ENCODE data around the gene NTRK3. TPM values are rescaled to one million over a fixed set of nuclear protein-coding genes. Genes with fewer than 3 reads are reported as not detected.

NTRK3 gene
- total RNA-seq, 1 experiment from 2014 or later, result 1.3 TPM

DNA sequence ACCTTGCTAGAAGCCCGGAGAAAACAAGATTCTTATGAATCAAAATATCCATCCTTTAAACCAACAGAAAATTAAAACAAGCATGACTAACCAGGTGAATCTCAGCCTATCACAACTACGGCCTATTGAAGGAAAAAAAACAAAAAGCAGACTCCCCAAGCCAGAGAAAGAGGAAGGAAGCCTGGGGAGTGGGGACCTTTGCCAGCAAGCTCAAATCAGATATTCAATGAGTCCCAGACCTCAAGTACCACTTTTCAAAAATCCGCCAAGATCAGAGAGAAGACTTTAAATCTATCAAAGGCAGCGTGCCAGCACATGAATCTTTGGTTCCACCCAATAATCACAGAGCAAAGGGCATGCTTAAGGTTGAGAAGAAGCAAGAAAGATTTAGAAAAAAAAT lies 253.8 kb downstream of the NTRK3 start:
- no peak for DNase-seq (ENCODE audit: low read depth)

DNA sequence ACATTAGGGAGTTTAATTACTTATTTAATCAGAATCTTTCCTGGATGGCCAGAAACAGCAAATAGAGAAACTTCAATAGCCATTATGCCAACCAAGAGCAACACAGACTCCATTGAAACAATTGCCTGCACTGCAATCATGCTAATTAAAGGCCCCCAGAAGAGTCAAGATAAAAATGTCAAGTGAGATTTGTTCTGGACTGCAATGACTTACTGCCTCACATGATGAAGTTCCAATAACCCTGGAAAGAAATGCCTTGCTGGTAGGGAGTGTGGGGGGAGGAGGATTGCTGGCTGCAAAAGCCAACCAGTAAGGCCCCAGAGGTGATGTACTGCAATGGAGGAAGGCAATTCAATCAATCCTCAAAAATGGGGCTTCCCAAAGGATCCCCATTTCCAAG lies 257.9 kb downstream of the NTRK3 start:
- DNase-seq (ENCODE audit: low read depth), result no peak

DNA sequence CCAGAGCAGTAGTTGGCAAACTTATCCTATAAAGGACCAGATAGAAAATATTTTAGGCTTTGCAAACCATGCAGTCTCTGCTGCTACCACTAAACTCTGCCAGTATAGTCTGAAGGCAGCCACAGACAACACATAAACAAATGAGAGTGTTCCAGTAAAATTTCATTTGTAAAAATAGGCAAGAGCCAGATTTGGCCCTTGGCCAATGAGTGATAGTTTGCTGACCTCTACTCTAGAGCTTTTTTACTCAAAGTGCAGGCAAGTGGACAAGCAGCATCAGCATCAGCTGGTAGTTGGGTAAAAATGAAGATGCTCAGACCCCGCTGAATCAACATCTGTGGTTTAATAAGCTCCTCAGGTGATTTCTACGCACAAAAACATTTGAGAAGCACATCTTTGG lies 269.8 kb downstream of the NTRK3 start:
- no peak for DNase-seq (ENCODE audit: low read depth)

DNA sequence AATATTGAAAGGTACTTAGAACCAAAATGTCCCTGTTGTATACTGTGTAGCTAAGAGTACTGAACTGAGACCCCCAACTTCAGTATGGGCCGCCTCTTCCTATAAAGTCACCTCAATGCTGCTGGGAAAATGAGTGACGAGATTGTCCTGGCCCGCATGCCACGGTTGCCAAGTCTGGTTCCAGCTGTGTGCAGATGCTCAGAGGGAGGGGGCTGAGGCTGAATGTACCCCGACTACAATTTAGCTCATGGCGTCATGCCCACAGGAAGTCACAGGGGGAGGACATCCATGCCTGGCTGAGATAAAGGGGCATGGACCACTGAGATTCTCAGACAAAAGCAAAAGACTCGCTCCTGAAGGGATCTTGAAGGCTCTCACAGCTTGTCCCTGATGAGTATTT lies 271.1 kb downstream of the NTRK3 start:
- no peak for DNase-seq (ENCODE audit: low read depth)

DNA sequence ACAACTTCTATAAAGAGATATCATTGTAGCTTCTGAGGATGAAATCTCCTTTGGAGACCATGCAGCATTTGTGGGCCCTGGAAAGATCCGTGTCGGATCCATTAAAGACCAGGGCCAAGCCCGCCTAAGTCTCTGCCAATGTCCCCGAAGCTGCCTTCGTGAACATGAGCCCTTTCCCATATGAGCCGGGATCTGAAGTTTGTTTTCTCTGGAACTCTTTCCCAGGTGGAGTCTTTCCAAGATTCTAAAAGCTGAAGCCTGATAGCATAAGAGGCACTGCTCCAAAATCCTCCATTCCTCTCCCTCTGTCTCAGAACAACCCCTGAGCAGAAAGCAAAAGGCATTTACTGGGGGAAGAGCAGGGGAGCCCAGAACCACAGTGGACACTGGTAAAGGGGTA lies 274.6 kb downstream of the NTRK3 start:
- no peak for DNase-seq (ENCODE audit: low read depth)

DNA sequence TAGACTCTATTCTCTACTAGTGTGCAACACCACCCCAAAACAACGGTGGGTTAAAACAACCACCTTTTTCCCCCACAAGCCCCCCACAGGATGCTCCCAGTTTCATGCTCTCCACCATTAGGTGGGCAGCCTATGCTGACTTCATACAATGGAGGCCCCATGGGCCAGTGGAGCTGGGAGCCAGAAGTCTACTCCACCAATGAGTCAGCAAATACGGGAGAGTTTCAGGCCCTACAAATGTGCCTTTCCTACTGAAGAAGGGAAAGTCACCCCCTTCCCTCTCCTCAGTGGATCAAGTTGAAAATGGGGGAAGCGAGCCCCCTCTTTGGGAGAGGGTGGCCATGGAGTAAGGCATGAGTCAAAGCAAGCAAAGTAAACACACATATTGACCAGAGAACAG lies 278.6 kb downstream of the NTRK3 start:
- no peak for DNase-seq (ENCODE audit: low read depth)

DNA sequence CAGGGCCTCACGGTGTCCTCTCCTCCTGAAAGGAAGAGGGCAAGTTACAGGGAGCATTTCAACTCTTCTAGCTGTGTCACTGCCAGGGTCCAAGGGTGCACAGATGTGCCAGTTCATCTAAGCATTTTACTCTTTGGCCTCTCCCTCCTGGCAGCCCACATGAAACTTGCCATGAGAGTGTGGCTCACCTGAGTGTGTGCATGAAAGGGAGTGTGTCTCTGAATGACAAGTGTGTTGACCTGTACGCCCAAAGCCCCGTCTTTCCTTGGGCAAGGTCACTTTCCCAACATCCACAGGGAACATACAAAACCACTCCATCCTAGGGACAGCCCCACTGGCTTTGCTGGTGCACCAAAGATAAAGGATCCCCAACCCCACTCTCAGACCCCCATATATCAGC lies 280.0 kb downstream of the NTRK3 start:
- no peak for DNase-seq (ENCODE audit: low read depth)

DNA sequence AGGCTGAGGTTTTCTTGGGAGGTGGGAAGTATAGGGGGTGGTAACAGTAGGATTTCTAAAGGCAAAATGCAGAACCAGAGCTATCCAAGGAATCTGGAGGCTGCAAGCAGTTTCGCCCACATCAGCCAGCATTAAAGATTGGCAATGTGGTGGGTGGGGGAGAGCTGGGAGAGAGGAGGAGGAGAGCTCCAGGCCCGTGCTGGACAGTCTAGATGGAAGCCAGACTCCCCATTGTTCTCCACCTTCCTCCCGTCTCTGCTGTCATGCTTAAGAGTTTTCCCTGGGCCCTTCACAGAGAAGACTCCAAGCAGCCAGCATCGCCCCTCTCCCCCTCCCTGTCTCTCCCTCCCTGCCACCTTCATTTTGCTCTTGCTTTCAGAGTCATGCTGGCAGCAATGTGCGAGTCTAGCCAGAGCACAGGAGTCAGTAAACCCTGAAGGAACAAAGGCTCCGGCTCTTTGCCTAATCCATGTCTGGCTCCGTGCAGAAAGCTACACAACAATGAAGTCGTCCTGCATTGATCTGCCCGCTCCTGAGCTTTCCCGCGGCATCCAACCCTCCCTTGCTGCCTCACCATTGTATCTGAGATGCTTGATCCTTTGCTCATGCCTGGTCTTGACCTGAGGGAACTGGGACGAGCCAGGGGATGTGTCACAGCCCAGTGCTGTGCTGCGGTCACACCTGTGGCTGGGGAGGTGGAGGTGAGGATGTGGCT lies 282.9 kb downstream of the NTRK3 start:
- no peak for DNase-seq (ENCODE audit: low read depth)

DNA sequence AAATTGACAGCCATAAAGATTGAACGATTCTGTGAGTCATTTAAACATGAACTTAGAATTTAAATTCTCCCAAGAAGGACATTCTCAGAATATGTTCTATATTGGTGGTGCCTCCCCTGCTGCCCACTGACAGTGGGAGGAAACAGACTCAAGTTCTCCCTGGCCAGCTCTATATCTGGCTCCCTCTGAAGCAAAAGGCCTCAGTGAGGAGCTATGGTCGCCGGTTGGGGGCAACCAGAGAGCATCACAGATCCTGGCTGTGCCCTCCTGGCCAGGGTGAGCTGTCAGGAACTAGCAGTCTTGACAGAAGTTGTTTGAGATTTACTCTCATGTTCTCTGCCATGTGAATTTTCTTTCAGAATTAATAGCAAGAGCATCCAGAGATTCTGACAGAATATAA lies 285.5 kb downstream of the NTRK3 start:
- no peak for DNase-seq (ENCODE audit: low read depth)

DNA sequence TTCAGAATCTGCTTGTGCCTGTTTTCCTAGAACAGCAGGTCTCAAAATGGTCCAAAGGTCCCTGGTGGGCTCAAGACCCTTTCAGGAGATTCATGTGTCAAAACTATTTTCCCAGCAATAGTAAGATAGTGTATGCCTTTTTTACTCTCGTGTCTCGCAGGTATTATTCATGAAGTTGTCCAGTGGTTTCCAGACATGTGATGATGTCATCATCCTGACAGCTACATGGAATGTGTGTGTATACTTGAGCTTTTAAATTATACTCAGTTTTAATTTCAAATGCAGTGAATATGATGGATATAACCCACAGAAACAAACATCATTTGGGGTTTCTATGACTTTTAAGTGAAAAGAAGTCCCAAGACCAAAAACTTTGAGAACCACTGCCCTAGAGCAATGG lies 288.6 kb downstream of the NTRK3 start:
- DNase-seq (ENCODE audit: low read depth), result no peak

DNA sequence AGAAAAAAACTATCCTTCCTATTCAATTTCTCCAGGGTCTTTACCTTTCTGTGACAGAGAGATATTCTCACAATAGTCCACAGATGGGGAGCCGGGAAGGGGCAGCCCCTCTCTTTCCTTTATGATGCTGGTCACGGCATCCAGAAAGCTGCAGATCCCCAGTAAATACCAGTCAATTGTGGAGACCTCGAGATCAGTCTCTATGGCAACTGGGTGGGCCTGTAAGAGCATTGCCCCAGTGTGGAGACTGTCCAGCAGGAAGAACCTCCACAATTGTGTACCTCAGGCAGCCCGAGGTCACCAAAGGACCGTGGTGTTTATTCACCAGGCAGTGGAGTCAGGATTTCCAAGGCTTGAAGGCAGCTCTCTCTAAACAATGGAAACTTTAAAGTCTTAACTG lies 291.2 kb downstream of the NTRK3 start:
- DNase-seq (ENCODE audit: low read depth), result no peak

DNA sequence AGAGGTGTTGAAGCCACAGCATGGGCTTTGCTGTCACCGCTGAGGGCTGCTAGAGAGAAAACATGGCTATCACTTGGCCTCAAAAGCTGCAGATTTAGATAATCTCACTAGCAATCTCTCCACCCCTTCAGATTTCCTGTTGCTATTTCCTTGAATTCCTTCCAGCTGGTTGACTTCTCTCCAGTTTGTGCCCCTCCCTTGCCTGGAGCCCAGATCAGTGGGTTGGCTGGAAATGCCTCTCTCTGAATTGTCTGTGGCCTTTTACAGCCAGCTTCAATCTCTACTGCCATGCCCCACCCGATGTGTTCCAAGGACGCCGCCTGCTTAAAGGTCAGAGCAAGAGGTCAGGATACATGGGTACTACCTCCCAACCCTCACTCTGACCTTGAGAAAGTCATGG lies 294.1 kb downstream of the NTRK3 start:
- DNase-seq (ENCODE audit: low read depth), result peak; percentile 75

DNA sequence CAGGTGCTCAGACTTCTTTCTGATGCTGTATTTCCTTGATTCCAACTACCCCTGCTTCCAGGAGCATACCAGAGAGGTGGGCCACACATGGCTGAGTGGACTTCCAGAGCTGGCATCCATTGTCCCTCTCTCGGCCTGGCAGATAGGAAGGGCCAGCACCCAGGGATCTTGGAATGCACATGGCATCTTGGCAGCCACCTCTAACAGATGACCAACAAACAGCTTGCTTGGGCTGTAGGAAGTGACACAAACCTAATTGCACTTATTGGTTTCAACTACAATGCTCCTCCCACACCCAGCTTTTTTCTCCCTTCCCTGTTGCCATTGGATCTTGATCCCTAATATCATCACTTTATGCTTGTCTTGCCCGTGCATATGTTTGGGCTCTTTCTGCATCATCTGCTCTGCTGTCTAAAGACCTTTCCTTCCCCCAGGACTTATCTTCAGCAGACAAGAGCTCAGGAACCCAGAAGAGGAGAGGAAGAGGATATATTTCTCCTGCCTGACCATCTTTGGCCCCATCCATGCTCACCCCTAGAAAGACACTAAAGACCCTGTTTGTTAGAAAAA lies 294.6 kb downstream of the NTRK3 start:
- DNase-seq (ENCODE audit: low read depth), result no peak

DNA sequence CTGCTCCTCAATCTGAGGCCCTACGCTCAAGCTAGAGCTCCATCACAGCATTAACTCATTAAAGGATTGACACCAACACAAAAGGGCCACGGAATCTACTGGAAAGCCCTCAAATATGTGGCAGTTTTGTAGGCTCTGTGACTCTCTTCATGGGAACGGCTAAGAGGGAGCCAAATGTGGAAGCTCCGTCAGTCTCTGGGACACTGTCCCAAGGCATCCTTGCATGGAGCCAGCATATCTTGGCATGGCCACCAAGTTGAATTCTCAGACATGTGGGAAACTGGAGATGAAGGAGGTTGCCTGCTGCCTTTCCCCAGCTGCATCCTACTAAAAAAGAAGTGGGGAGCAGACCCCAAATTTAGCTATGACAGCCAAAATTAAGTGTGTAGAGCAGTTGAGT lies 296.9 kb downstream of the NTRK3 start:
- no peak for DNase-seq (ENCODE audit: low read depth)

DNA sequence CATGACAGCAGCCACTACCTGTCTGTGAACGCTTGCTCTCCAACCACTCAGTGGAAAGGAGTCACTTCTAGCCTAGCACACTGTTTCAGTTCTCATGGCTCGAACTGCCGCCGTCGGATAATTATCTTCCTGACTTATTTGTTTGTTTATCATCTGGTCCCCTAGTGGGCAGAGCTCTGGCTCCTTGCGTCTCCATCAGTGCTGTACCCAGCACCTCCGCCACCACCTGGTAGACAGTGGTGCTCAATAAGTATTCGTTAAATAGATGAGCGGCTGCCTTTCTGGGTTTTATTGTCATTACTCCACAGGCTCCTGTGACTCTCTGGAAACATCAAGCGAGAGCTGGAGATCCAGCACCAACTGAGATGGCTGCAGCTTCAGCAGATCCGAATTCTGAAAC lies 297.5 kb downstream of the NTRK3 start:
- DNase-seq (ENCODE audit: low read depth), result peak; percentile 23

DNA sequence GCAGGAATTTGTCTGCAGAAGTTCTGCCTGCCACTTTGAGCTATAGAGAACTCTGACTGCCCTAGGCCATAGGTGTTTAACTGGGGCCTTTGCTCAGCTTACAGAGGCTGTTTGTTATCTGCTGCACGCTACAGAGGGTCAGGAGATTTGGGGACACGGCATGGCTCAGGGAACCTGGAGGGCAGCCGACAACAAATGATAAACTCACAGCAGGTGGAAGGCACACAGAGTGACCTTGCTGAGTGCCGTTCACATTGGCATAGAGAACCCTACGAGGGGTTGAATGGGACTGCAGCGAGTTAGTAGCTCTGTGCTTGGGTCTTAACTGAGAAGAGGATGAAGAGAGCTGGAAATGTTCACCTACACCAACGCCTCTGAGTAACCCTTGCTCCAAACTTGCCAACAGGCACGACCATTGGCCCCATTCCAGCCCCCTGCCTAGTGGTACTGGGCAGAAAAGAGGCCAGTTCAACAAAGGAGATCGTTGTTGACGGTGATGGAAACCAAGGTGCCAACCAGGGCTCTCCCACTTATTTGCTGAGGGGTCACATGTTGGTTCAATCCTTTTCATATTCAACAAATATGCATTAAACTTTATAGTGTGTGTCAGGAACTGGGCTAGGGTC lies 301.1 kb downstream of the NTRK3 start:
- no peak for DNase-seq (ENCODE audit: low read depth)

DNA sequence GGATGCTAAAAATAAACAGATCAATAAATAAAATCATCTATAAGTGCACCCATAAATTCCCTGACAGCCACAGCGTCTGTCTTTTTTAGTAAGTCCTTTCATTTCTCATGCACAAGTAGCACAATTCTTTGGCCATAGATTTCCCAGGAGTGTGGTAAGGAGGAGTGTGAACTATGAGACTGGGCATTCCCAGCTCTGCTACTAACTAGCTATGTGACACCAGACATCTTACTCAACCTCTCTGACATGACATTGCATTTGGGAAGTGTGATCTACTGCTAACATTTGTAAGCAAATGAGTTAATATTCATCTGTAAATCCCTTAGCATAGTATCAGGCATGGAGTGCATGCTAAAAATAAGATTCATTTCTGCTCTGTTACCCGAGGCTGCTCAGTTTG lies 301.7 kb downstream of the NTRK3 start:
- no peak for DNase-seq (ENCODE audit: low read depth)

DNA sequence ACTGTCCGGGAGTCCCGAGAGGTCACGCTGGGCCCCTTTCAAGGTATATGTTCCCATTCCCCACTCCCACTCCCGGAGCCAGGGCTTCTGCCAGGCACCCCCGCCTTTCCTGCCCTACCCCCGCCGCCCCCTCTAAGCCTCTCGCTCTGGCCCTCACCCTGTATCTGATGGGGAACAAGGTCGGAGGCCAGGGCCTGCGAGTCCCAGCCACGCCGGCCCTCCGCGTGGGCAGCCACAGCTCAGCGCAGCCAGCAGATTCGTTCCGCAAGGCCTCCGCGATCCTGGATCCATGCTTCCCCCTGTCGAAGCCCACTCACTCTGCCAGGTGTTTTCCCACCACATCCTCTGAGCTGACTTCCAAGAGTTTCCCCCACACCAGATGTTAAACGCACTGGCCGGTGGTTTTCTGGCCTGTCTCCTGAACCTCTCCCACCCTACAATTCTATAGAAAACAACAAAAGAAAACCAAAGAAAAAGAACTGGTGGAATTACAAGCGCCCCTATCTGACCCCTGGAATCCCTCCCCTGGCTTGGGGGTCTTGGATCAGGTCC lies 303.7 kb downstream of the NTRK3 start:
- no peak for DNase-seq (ENCODE audit: low read depth)

DNA sequence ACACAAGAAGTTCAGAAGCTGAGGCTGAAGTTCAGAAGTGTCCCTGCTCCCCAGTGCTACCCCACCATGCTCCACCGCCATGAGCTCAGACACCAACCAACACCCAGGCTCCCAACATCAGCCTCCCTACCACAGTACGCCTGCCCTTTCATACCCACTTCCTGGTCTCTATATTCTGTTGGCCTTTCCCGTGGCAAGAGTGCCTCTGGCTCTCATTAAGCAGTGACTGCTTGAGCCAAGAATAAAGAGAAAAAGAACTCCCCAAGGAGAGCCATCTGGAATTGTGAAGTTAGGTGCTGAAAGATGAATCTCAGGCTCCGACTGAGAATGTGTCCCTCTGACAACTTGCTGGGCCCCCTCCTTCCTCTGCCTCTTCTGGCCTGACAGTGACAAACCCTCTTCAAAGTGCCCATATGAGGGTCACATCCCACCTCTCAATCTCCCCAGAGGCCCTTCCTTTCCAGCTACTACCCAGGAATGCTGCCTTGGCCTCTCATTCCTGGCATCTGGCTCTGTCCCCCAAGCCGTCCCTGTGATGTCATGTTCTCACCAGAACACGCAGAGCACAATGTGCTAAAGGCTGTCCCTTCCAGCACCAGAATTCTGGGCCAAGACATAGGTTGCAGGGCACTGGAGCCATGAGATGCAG lies 306.8 kb downstream of the NTRK3 start:
- DNase-seq (ENCODE audit: low read depth), result no peak

DNA sequence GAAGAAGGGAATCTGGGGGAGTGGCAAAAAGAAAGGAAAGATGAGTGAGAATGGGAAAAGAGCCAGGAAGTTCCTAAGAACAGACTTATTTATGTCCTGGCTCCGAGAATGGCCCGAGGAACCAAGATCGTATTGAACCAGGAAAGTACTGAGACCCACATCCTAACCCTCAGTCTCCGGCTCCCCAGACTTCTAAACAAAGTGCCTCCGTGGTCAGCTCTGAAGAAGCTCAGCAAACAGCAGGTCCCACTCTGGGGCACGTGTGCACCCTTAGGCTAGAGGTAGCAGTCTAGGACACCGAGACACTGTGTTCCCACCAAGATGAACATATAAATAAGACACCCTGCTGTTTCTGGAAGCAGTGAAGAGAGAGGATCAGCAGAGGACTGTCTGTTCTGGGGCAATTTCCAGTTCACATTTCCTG lies 307.4 kb downstream of the NTRK3 start:
- DNase-seq (ENCODE audit: low read depth), result peak; percentile 35

DNA sequence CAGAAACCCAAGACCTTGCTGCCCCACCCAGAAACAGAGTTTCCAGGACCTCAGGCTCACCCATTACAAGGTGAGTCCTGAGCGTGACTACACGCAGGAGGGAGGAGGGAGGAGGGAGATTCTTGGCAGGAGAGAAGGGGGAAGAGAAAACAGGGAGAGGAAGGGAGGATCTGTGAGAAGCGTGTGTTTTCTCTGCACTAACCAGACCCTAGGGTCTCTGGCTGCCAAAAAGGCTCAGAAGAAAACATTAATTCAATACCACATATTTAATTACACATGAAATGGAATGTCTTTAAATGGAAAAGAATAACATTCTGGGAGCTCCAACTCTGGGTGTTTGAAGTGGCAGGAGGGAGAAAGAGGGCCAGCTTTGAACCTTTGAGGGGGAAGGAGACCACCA lies 309.0 kb downstream of the NTRK3 start:
- no peak for DNase-seq (ENCODE audit: low read depth)

DNA sequence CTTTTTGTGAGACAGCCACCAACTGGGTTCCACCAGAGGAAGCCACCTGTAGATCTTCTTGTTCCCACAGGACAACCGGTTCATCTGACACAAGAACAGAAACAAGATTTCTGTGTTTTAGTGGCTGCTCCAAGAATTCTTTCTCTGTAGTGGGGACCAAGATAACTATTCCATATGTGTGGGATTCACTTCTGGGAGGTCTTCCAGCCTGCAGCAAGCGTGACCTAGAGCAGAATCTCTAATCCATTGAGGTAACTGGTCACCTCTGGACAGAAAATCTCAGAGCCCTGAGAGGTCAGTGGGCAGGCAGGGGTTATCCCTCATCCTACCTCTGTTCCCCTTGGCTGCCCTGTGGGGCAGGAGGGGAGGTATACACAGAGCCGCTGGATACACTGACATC lies 311.3 kb downstream of the NTRK3 start:
- DNase-seq (ENCODE audit: low read depth), result no peak

DNA sequence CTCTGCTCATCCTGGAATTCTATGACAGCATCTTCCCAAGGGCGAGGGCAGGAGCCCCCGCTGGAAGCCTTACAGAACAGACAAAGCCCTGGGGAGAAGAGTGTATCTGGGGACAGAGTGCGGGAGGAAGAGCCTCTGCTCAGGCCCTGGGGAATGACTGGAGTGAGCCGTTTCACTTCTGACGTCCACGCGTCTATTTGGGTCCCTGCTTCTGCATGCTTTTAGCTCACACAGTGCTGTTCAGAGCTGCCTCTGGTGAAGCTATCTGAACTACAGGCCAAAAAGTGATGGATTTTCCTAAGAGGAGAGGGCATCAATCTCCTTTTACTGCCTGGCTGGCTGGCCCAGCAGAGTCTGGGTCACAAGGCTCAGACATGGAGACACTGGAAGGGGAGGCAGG lies 311.8 kb downstream of the NTRK3 start:
- DNase-seq (ENCODE audit: low read depth), result no peak
